HG02571 (cell line): Measurements from ENCODE around the gene KCNQ1OT1.

Experiments
- ATAC-seq: cut with Tn5 transposase; IDR thresholded peaks from one replicate; pipeline ENCODE4 v1.9.1; 2021; ENCODE audit warnings: mild to moderate bottlenecking, moderate library complexity; ENCODE audit not compliant: unreplicated experiment

Gene KCNQ1OT1

GRCh38 chr11:2688381-2689231 lies 11.2 kb downstream of the KCNQ1OT1 start:
- ATAC-seq: no peak

- ATAC-seq: no peak
These were observed 12.0 kb downstream of the KCNQ1OT1 start for GRCh38 chr11:2687782-2688191.

GRCh38 chr11:2687223-2687530 lies 12.6 kb downstream of the KCNQ1OT1 start:
- ATAC-seq: no peak

GRCh38 chr11:2686360-2687222 lies 13.2 kb downstream of the KCNQ1OT1 start:
- ATAC-seq: no peak

- ATAC-seq: no peak
These were observed 14.0 kb downstream of the KCNQ1OT1 start for GRCh38 chr11:2685566-2686359.

GRCh38 chr11:2685051-2685450 lies 14.7 kb downstream of the KCNQ1OT1 start:
- ATAC-seq: no peak

GRCh38 chr11:2684581-2684980 lies 15.2 kb downstream of the KCNQ1OT1 start:
- no peak for ATAC-seq

- ATAC-seq: no peak
These were observed 16.0 kb downstream of the KCNQ1OT1 start for GRCh38 chr11:2683806-2684205.

- ATAC-seq: no peak
These were observed 18.2 kb downstream of the KCNQ1OT1 start for GRCh38 chr11:2681408-2682145.

- no peak for ATAC-seq
These were observed 20.6 kb downstream of the KCNQ1OT1 start for GRCh38 chr11:2679011-2679676.

- no peak for ATAC-seq
These were observed 21.4 kb downstream of the KCNQ1OT1 start for GRCh38 chr11:2678396-2678795.

GRCh38 chr11:2677127-2677526 lies 22.7 kb downstream of the KCNQ1OT1 start:
- no peak for ATAC-seq

GRCh38 chr11:2675540-2675939 lies 24.3 kb downstream of the KCNQ1OT1 start:
- ATAC-seq: no peak

- ATAC-seq: no peak
These were observed 25.1 kb downstream of the KCNQ1OT1 start for GRCh38 chr11:2674658-2675131.

GRCh38 chr11:2673871-2674471 lies 25.8 kb downstream of the KCNQ1OT1 start:
- no peak for ATAC-seq

- ATAC-seq: no peak
These were observed 26.6 kb downstream of the KCNQ1OT1 start for GRCh38 chr11:2673250-2673610.

GRCh38 chr11:2672553-2673249 lies 27.1 kb downstream of the KCNQ1OT1 start:
- no peak for ATAC-seq

GRCh38 chr11:2671748-2672147 lies 28.0 kb downstream of the KCNQ1OT1 start:
- no peak for ATAC-seq

GRCh38 chr11:2670541-2671100 lies 29.2 kb downstream of the KCNQ1OT1 start:
- no peak for ATAC-seq
